Measurements from ENCODE around the gene SEPTIN12.

SEPTIN12 gene

DNA sequence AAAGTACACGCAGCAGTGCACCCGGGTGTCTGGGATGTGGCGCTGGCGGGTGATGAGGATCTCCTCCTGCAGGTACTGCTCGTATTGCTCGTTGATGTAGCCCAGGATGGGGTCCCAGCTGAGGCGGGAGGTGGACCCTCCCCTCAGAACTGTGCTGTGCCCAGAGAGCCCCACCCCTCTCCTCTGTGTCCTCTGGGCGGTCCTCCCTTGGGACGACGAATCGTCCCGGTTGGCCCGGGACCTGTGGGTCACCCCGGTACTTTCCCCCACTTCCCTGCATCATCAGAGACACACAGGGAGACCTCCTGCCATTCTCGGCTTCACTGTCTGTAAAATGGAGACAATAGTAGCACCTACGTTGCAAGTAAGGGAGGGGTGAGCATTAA, 4.2 kb downstream of the SEPTIN12 start:
- no peak for DNase-seq (ENCODE audit: low read depth in 2 of 2)

DNA sequence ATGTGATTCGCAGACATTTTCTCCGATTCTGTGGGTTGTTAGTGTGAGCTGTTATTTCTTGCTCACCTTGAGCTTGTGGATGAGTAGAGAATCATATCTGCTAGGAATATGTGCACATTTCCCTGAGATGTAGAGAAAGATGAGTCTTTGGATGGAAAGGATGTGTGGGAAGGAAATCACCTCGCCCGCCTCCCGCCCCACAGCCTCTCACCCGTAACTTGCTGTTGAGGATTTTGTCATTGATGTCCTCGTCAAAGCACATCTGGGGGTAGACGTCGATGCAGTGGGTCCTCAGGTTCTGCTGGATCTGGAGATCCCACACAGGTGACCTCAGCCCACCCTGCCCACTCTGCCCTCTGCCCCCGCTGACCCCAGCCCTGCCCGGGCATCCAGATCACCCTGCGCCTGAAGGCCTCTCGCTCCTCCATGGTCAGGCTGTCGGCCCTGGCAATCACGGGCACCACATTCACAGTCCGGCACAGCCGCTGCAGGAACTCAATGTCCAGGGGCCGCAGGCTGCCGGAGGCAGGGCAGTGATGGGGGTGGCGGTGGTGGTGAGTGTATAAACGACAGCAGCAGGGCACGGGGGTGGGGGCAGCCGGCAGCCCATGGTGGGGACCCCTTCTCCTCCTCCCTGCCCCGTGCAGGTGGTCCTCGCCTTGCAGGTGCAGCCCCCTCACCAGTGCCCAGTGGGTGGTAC, 4.7 kb downstream of the SEPTIN12 start:
- DNase-seq (ENCODE audit: low read depth in 2 of 2), result no peak

DNA sequence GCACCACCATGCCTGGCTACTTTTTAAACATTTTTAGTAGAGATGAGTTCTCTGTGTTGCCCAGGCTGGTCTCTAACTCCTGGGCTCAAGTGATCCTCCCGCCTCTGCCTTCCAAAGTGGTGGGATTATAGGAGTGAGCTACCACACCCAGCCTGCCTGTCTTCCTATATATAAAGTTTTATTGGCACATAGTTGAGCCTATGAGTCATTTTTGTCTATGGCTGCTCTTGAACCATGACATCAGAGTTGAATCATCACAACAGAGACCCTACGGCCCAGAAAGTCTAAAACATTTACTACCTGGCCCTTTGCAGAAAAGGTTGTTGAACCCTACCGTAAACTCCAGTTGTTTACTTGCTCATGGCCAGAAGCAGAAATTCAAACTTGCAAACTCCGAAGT, 7.9 kb downstream of the SEPTIN12 start:
- no peak for DNase-seq (ENCODE audit: low read depth in 2 of 2)

DNA sequence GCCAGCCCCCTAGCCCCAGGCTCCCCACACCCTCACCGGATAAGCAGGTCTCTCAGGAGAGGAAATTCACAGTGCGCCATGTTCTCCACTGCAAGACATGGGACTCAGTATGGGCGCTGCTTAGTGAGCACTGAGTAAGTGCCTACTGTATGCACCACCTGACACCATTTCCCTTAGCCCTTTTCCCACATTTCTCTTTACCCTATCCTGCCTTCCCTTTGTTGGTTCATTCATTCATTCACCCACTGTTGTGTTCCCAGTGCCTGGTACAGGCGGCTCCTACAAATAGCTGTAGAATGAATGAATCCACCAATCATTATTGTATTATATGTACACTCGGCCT, 10.1 kb downstream of the SEPTIN12 start:
- DNase-seq (ENCODE audit: low read depth in 2 of 2), result no peak

DNA sequence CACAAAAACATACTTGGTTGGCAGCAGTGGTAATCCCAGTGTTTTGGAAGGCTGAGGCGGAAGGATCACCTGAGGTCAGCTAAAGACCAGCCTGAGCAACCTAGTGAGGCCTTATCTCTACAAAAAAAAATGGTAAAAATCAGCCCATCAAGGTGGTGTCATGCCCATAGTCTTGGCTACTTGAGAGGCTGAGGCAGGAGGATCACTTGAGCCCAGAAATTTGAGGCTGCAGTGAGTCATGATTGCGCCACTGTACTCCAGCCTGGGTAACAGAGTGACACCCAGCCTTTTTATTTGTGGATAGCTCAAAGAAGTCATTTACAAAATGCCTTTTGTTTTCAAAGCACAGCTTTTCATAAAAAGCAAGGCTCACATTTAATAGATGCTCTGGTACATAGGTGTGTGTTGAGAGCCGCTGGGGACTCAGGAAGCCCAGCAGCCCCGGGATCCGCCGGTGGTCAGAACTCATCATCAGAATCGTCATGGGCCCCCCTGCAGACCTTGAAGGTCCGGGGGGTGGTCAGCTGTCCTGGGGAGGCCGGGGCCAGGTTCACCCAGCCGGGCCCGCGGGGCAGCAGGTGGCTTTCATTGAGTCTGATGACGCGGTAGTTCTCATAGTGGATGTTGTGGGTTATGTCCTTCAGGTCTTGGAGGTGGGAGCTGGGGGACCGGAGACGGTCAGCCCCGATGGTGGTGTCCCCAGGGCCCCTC, 10.7 kb downstream of the SEPTIN12 start:
- no peak for DNase-seq (ENCODE audit: low read depth in 2 of 2)

DNA sequence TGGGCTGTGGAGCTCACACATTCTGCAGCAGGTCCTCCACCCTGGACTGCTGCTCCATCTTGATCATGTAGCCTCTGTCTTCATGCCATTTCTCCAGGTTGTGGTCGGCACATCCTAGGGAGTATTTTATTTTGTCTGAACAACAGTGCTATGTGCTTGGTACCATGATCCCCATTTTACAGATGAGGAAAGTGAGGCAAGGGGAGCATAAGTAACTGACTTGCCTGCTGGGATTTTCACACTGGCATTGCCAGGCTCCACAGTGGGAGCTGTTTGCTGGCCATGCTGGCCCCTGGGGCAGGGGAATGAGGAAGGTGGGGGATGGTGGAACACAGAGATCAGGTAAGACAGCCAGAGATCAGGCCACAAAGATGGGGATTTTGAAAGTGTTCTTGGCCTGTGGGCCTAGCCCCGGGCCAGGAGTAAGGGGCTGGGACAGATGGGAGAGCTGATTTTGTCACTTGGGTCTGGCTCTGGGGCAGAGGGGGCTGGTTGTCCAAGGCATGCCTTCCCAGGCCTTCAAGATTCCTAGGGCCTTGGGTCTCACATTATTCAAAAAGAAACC, 11.9 kb downstream of the SEPTIN12 start:
- DNase-seq (ENCODE audit: low read depth in 2 of 2), result no peak

DNA sequence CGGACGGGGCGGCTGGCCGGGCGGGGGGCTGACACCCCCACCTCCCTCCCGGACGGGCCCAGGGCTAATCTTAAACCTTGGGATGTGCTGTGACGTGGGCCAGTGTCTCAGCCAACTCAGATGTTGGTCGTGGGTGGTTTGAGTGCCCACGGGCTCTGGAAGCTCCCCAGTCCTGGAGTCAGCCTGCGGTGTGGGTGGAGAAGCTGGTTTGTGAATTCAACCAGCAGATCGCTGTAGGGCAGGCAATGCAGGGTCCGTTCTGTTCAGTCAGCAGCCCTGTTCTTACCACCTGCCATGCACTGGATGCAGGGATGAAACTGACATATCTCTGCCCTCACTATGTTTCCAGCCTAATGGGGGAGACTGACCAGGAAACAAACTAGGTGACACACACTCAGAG, 13.1 kb downstream of the SEPTIN12 start:
- DNase-seq (ENCODE audit: low read depth in 2 of 2), result no peak

DNA sequence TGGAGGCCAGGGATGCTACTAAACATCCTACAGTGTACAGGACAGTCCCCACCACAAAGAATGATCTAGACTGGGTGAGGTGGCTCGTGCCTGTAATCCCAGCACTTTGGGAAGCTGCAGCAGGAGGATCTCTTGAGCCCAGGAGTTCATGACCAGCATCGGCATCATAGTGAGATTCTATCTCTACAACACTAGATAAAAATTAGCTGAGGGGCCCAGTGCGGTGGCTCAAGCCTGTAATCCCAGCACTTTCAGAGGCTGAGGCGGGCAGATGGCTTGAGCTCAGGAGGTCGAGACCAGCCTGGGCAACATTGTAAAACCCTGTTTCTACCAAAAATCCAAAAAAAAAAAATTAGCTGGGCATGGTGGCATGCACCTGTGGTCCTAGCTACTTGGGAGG, 15.8 kb downstream of the SEPTIN12 start:
- no peak for DNase-seq (ENCODE audit: low read depth in 2 of 2)

DNA sequence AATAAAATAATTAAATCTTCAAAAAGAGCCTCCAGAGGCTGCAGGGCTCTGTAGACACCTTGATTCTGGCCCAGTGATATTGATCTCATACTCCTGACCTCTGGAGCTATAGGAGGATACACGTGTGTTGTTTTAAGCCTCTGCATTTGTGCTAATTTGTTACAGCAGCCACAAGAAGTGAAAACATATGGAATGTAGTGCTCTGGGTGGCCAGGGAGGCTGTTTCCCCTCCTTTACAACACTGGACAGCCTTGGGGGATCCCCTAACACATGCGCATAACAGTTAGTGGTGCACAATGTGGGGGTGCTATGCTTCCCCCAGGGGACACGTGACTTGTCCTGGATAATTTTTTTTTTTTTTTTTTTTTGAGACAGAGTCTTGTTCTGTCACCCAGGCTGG, 16.5 kb downstream of the SEPTIN12 start:
- no peak for DNase-seq (ENCODE audit: low read depth in 2 of 2)

DNA sequence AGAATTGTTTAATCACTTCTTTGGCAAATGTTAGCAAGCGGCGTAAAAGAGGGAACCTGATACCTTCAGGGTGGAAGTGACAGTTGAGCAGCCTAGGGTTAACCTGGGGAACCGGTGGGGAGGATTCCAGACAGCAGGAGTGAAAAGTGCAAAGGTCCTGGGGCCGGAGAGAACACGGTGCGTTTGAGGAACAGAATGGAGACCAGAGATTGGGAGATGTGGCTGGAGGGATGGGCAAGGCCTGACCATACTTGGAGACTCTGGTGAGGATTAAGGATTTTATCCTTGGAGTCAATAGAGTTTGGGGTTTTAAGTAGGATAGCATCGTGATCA, 18.9 kb downstream of the SEPTIN12 start:
- no peak for DNase-seq (ENCODE audit: low read depth in 2 of 2)

DNA sequence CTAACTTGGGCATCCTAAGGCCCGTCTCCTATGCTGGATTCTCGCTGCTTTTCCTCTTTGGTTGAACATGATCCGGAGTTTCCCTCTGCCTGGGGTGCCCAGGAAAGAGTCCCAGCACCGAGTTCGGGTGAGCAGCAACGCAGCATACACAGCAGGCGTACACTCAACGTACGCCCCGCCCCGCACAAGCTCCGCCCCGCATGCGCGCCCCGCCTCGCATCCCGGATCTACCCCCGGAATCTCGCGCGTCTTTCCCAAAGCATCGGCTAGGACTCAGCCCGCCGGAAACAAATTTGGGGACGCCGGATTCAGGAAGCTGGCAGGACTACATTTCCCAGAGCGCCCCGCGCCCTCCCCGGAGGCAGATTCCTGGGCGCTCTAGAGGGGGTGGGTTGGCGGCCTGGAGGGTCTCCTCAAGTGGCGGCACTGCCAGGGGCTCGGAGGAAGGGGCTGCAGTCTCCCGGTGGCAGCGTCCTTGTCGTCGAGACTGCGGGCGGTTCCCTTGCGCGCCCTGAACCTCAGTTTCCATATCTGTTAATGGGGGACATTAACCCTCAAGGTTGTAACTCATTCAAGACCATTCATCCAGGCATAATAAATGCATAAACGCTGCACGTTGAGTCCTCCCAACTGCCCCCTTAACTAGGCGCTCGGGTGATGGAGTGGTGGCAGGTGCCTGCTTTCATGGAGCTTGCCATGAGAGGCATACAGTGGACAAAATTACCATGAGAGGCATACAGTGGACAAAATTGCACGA, 19.4 kb downstream of the SEPTIN12 start:
- DNase-seq (ENCODE audit: low read depth in 2 of 2), result peak; percentile 90 to 92

DNA sequence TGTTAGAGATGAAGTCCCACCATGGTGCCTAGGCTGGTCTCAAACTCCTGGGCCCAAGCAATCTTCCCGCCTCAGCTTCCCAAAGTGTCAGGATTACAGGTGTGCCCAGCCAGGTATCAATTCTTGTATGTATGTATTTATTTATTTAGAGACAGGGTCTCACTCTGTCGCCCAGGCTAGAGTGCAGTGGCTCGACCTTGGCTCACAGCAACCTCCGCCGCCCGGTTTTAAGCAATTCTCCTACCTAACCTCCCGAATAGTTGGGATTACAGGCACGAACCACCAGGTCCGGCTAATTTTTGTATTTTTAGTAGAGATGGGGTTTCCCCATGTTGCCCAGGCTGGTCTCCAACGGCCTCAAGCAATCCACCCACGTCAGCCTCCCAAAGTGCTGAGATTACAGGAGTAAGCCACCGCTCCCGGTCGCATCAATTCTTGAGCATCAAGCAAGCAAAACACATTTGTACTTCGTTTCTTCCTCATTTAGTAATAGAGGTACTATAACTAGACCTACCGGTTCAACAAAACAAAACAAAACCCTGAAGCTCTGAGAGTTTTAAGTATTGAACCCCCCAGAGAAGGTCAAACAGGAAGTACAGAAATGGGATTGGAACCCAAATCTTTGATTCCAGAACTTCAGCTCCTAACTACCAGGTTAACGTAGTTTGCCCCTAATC, 20.1 kb downstream of the SEPTIN12 start:
- no peak for DNase-seq (ENCODE audit: low read depth in 2 of 2)

DNA sequence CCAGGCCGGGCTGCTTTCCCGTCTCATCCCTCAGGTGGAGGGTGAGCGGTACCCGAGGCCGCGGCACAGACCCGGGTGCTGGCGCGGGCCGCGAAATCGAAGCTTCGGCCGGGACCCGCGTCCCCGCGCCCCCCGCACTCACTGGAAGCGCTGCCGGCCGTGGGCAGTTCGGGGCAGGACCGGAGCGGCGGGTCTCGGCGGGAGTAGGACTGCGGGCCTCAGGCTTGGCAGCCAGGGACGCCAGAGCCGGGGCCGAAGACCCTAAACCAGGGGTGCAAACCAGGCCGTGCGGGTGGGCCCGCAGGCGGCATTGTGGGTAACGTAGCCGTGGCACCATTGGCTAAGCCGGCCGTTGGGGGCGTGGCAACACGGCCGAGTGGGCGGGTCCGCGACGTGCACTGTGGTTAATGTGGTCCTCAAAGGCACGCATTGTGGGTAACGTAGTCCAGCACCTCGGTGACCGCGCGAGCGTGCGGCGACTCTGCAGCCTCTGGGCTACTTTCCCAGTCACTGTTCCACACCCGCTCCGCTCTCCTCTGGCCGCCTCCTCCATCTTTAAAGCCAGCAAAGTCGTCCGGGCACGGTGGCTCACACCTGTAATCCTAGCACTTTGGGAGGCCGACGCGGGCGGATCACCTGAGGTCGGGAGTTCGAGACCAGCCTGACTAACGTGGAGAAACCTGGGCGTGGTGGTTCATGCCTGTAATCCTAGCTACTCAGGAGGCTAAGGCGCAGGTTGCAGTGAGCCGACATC, 21.1 kb downstream of the SEPTIN12 start, which contains the start of gene ZNF500:
Gene ZNF500, minus strand, starts transcription at position 288 of the 754 bp plus-strand sequence. CDS start 1,184 bp downstream, outside the sequence.
- DNase-seq (ENCODE audit: low read depth in 2 of 2), result peak; percentile 86 to 87

DNA sequence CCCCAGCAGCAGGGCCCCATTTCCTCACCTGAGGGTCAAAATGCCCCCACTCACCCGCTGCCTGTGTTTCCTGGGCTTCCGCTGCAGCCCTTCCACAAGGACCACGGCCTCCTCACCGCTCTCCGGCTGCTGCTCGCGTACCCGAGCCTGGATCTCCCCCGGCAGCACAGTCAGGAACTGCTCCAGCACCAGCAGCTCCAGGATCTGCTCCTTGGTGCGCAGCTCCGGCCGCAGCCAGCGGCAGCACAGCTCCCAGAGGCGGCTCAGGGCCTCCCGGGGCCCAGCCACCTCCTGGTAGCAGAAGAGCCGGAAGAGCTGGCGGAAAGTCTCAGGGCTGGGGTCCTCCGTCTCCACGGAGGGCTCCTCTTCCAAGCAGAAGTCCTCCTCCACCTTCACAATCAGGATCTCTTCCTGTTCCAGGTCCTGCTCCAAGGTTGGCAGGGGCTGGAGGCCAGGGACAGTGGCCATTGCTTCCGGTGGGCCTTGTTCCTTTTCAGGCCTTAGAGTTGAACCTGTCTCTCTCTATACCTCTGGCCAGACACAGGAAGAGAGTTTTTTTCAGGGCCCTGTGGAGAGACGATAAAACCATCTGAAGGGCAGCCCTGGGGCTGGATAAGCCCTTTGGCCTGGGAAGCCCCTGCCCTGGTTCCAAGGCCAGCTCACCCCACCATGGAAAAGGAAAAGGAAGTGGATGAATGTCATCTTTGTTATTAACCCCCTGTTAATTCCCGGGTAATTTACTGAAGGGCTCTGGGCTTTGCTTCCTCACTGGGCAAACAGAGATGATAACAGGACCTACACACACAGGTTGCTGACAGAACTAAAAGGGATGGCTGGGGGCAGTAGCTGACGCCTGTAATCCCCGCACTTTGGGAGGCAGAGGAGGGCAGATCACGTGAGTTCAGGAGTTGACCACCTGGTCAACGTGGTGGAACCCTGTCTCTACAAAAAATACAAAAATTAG, 22.4 kb downstream of the SEPTIN12 start:
- DNase-seq (ENCODE audit: low read depth in 2 of 2), result no peak

DNA sequence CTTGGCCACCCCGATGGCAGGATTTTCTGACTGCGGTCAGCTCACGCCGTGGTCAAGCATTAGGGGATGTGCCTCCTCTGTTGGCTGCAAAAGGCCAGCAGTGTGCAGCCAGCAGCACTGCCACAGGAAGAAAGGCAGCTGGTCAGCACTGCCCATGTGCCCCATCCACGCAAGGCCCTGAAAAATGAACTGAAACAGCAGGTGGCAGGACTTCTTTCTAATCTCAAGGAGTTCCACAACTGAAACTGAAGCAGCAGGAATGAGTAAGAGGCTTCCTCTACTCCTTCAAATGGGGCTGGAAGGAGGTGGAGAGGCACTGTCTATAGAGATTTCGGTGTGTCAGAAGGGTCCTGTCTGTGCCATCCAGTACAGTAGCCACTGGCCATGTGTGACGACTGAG, 24.4 kb downstream of the SEPTIN12 start:
- no peak for DNase-seq (ENCODE audit: low read depth in 2 of 2)

DNA sequence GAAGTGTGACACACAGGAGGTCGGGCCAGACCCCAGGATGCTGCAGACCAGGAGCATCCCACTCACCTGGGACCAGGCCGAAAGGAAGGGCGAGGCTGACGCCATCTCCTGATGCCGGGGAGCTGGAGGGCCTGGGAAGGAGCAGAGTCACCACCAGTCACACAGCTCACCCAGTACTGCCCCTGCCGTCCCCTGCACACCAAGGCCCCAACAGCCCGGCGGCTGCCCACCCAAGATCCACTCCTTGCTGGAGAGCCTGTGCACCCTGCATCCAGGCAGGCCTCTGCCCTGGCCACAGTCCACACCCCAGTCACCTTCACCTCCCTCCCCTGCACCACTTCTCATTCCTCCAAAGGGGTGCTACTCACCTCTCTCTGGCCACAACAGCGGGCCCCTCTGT, 25.9 kb downstream of the SEPTIN12 start:
- no peak for DNase-seq (ENCODE audit: low read depth in 2 of 2)

DNA sequence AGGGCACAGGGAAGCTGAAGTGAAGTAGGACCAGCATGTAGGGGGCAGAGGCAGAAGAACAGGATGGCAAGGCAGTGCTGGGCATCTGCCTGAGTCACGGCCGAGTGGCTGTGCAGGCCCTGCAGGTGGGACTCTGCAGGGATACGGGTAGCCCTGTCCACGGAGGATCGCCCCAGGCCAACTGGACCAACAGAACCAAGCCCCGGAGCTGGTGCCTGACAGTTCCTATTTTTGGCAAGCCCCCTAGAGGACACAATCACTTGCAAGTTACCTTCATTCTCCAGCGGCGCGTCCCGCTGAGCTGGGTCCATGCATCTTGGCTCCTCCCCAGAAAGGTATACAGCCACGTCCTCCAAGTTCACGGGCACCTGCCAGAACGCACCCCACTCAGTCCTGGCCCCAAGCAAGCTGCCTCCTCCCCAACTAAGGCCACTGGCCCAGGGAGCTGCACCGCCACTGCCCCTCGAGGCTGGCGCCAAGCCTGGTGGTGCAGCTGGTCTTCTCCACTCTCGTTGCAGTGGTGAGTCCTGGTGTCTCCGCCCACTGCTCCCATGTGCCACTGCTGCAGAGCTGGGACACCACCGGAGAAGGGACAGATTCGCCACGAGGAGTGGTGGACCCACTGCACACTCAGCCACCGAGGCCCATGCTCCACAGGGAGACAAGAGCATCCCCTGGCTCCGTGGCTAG, 27.8 kb downstream of the SEPTIN12 start:
- DNase-seq (ENCODE audit: low read depth in 2 of 2), result no peak

DNA sequence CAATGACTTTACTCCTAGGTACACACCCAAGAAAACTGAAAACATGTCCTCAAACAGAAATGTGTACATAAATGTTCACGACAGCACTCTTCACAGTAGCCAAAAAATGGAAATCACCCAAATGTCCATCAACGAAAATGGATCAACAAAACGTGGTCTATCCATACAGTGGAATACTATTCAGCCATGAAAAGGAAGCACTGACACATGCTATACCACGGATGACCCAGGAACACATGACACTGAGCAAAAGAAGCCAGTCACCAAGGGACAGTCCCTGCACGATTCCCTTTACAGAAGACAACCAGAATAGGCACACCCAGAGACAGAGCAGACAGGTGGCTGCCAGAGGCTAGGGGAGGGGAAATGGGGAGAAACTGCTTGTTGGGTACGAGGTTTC, 32.5 kb downstream of the SEPTIN12 start:
- no peak for DNase-seq (ENCODE audit: low read depth in 2 of 2)

DNA sequence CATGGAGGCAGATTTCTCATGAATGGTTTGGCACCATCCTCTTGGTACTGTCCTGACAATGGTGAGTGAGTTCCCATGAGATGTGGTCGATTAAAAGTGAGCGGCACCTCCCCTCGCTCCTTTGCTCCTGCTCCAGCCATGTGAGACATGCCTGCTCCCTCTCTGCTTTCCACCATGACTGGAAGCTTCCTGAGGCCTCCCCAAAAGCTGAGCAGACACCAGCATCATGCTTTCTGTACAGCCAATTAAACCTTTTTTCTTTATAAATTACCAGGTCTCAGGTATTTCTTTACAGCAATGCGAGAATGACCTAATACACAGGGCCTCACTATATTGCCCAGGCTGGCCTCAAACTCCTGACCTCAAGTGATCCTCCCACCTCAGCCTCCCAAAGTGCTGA, 33.3 kb downstream of the SEPTIN12 start:
- DNase-seq (ENCODE audit: low read depth in 2 of 2), result no peak

DNA sequence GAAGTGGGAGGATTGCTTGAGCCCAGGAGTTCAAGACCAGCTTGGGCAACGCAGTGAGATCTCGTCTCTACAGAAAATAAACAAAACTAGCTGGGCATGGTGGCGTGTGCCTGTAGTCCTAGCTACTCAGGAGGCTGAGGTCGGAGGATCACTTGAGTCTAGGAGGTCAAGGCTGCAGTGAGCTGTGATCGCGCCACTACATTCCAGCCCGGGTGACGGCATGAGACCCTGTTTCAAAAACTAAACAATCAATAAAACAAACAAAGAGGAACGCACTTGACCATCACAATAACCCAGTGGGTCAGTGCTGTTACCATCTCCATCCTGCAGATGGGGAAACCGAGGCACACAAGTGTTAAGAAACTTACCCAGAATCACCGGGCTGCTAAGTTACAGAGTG, 34.9 kb downstream of the SEPTIN12 start:
- no peak for DNase-seq (ENCODE audit: low read depth in 2 of 2)

All from fibroblast of skin of left quadriceps (primary cell).